WTC11 (cell line): ENCODE data around the gene IP6K3. TPM values are rescaled to one million over a fixed set of nuclear protein-coding genes. Genes with fewer than 3 reads are reported as not detected.

Experiments
- ATAC-seq: fragments of 200-7000 bp; cut with Tn5 transposase; 2 replicates; pipeline ENCODE4 v1.10.0; 2021; ENCODE audit warnings: mild to moderate bottlenecking, moderate library complexity
- CTCF ChIA-PET: fragments of 300-600 bp; sonication (Branson Sonifier 250); formaldehyde crosslinking; loops from one replicate; lab custom pipeline; 2021; ENCODE audit warnings: antibody characterized with exemption; lab: Charles Lee
- POLR2A ChIA-PET: fragments of 350-600 bp; sonication (Branson Sonifier 250); formaldehyde crosslinking; loops from one replicate; lab custom pipeline; 2021; ENCODE audit warnings: antibody characterized with exemption; lab: Charles Lee
- DNase-seq: peaks from one replicate; pipeline ENCODE4 v3.0.0; 2021; ENCODE audit warnings: low spot score
- H3K27ac Mint-ChIP-seq: 2 replicates; pipeline ENCODE4 v1.8.0; 2021; ENCODE audit warnings: mixed read lengths
- H3K27me3 Mint-ChIP-seq: 2 replicates; pipeline ENCODE4 v1.8.0; 2021; ENCODE audit warnings: low read depth, mild to moderate bottlenecking, moderate library complexity, mixed read lengths
- H3K36me3 Mint-ChIP-seq: 2 replicates; pipeline ENCODE4 v1.8.0; 2021; ENCODE audit warnings: mixed read lengths
- H3K4me1 Mint-ChIP-seq: 2 replicates; pipeline ENCODE4 v1.8.0; 2022; ENCODE audit warnings: mixed read lengths
- H3K4me3 Mint-ChIP-seq: 2 replicates; pipeline ENCODE4 v1.8.0; 2021; ENCODE audit warnings: mild to moderate bottlenecking, moderate library complexity, mixed read lengths
- H3K9me3 Mint-ChIP-seq: 2 replicates; pipeline ENCODE4 v1.8.0; 2021; ENCODE audit warnings: mixed read lengths
- ATF3 ChIP-seq: sonication (generic); formaldehyde crosslinking; conservative IDR thresholded peaks from 2 replicates; pipeline ENCODE4 v1.8.1; 2022; ENCODE audit warnings: mild to moderate bottlenecking, missing genetic modification reagents
- FOXP4 ChIP-seq: sonication (generic); formaldehyde crosslinking; IDR thresholded peaks from 2 replicates; pipeline ENCODE4 v1.8.0; 2022; ENCODE audit warnings: mild to moderate bottlenecking, missing genetic modification reagents
- MYBL2 ChIP-seq: sonication (generic); formaldehyde crosslinking; IDR thresholded peaks from 2 replicates; pipeline ENCODE4 v1.8.1; 2023; ENCODE audit warnings: mild to moderate bottlenecking, moderate library complexity, missing genetic modification reagents
- NFYB ChIP-seq: sonication (generic); formaldehyde crosslinking; conservative IDR thresholded peaks from 2 replicates; pipeline ENCODE4 v1.8.0; 2022; ENCODE audit warnings: low read depth, missing genetic modification reagents
- NR2C2 ChIP-seq: sonication (generic); formaldehyde crosslinking; IDR thresholded peaks from 2 replicates; pipeline ENCODE4 v1.8.0; 2022; ENCODE audit warnings: mild to moderate bottlenecking, missing genetic modification reagents
- PRDM15 ChIP-seq: sonication (generic); formaldehyde crosslinking; IDR thresholded peaks from 2 replicates; pipeline ENCODE4 v1.8.0; 2022; ENCODE audit warnings: missing genetic modification reagents
- SMAD3 ChIP-seq: sonication (generic); formaldehyde crosslinking; IDR thresholded peaks from 2 replicates; pipeline ENCODE4 v1.8.0; 2022; ENCODE audit warnings: missing genetic modification reagents, mild to moderate bottlenecking, borderline replicate concordance
- TEAD1 ChIP-seq: sonication (generic); formaldehyde crosslinking; IDR thresholded peaks from 2 replicates; pipeline ENCODE4 v1.8.0; 2022; ENCODE audit warnings: mild to moderate bottlenecking, missing genetic modification reagents
- total RNA-seq: library from RNA; stranded (reverse); gene quantifications from 3 replicates; pipeline ENCODE4 v1.2.3, GENCODE V29; 2021
- TF ChIP-seq, protein P1 (sequence below): fragments of 200-600 bp; IDR thresholded peaks from 2 replicates; pipeline ENCODE4 v1.8.0; 2022; ENCODE audit warnings: antibody characterized with exemption
- TF ChIP-seq, protein P2 (sequence below): sonication (generic); formaldehyde crosslinking; IDR thresholded peaks from 2 replicates; pipeline ENCODE4 v1.8.1; 2022; ENCODE audit warnings: missing genetic modification reagents, borderline replicate concordance
- TF ChIP-seq, protein P3 (sequence below): fragments of 250-450 bp; sonication (Bioruptor Pico); IDR thresholded peaks from 2 replicates; pipeline ENCODE4 v1.9.0; 2021; ENCODE audit warnings: moderate library complexity, mild to moderate bottlenecking, inconsistent platforms, borderline replicate concordance
- TF ChIP-seq, protein P4 (sequence below): fragments of 250-450 bp; sonication (Bioruptor Pico); IDR thresholded peaks from 2 replicates; pipeline ENCODE4 v1.9.0; 2021; ENCODE audit warnings: mild to moderate bottlenecking

Gene IP6K3
- total RNA-seq, 1 experiment from 2014 or later: 1.1 TPM

GRCh38 chr6:33776186-33776585 lies 29.5 kb upstream of the IP6K3 start (continued):
- TF ChIP-seq, protein P1, sequence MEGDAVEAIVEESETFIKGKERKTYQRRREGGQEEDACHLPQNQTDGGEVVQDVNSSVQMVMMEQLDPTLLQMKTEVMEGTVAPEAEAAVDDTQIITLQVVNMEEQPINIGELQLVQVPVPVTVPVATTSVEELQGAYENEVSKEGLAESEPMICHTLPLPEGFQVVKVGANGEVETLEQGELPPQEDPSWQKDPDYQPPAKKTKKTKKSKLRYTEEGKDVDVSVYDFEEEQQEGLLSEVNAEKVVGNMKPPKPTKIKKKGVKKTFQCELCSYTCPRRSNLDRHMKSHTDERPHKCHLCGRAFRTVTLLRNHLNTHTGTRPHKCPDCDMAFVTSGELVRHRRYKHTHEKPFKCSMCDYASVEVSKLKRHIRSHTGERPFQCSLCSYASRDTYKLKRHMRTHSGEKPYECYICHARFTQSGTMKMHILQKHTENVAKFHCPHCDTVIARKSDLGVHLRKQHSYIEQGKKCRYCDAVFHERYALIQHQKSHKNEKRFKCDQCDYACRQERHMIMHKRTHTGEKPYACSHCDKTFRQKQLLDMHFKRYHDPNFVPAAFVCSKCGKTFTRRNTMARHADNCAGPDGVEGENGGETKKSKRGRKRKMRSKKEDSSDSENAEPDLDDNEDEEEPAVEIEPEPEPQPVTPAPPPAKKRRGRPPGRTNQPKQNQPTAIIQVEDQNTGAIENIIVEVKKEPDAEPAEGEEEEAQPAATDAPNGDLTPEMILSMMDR: no peak
- TF ChIP-seq SMAD3 (CRISPR knock-in tag): no peak
- TF ChIP-seq, all 79 proteins: peak for 0

DNA sequence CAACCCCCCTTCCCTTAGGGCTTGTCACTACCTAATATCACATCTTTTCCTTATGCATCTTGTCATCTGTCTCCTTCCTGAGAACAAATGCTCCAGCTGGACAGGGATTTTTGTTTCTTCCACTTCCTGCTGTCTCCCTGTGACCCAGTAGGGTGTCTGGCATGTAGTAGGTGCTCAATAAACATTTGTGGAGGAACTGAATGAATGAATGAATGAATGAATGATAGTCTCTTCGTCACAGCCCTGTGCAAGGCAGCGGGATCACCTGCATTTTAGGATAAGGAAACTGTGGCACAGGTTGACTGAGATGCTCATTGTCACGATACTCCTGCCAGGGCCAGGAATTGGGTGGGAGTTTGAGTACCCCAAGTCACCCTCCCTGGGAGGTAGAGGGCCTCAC lies 28.1 kb upstream of the IP6K3 start:
- TF ChIP-seq NR2C2: no peak
- TF ChIP-seq SMAD3 (CRISPR knock-in tag): no peak
- TF ChIP-seq, protein P2, sequence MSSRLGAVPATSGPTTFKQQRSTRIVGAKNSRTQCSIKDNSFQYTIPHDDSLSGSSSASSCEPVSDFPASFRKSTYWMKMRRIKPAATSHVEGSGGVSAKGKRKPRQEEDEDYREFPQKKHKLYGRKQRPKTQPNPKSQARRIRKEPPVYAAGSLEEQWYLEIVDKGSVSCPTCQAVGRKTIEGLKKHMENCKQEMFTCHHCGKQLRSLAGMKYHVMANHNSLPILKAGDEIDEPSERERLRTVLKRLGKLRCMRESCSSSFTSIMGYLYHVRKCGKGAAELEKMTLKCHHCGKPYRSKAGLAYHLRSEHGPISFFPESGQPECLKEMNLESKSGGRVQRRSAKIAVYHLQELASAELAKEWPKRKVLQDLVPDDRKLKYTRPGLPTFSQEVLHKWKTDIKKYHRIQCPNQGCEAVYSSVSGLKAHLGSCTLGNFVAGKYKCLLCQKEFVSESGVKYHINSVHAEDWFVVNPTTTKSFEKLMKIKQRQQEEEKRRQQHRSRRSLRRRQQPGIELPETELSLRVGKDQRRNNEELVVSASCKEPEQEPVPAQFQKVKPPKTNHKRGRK (CRISPR knock-in tag): no peak
- no peak for TF ChIP-seq PRDM15 (CRISPR knock-in tag)
- TF ChIP-seq ATF3 (CRISPR knock-in tag): no peak
- no peak for TF ChIP-seq TEAD1 (CRISPR knock-in tag)
- no peak for TF ChIP-seq NFYB
- TF ChIP-seq, protein P3, sequence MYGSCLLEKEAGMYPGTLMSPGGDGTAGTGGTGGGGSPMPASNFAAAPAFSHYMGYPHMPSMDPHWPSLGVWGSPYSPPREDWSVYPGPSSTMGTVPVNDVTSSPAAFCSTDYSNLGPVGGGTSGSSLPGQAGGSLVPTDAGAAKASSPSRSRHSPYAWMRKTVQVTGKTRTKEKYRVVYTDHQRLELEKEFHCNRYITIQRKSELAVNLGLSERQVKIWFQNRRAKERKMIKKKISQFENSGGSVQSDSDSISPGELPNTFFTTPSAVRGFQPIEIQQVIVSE (CRISPR knock-in tag): no peak
- TF ChIP-seq FOXP4 (CRISPR knock-in tag): no peak
- TF ChIP-seq, protein P4, sequence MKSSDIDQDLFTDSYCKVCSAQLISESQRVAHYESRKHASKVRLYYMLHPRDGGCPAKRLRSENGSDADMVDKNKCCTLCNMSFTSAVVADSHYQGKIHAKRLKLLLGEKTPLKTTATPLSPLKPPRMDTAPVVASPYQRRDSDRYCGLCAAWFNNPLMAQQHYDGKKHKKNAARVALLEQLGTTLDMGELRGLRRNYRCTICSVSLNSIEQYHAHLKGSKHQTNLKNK (CRISPR knock-in tag): no peak
- no peak for TF ChIP-seq MYBL2 (CRISPR knock-in tag)
- ATAC-seq (no peak), DNase-seq (no peak)
- peaks cover 45% of the 10 kb centered on the region for H3K4me1 Mint-ChIP-seq
- ChIA-PET CTCF (interaction anchor here (1.4 kb wide), 1 partner anchor 38 kb away, joined by 6 read pairs; no protein-coding TSS in a partner anchor), POLR2A (no interaction called here)
- H3K27ac Mint-ChIP-seq: no peak overlapping the region
- H3K27me3 Mint-ChIP-seq: no peaks in the 10 kb centered on the region
- H3K36me3 Mint-ChIP-seq: peaks cover 64% of the 10 kb centered on the region
- H3K4me3 Mint-ChIP-seq: no peak overlapping the region
- no peaks in the 10 kb centered on the region for H3K9me3 Mint-ChIP-seq
